ENCODE results near the gene SCUBE3. TPM values are rescaled to one million over a fixed set of nuclear protein-coding genes. Genes with fewer than 3 reads are reported as not detected.
A peak's percentile ranks its signal among the peaks of the same experiment; 100 is the strongest.

Gene SCUBE3
- under 1 TPM; 0.13 to 0.44 TPM for total RNA-seq
- long read RNA-seq, partial matches to known transcripts: 0 of 2 reads
- long read RNA-seq, other reads (novel, unspliced or antisense): 2 of 2 reads

DNA sequence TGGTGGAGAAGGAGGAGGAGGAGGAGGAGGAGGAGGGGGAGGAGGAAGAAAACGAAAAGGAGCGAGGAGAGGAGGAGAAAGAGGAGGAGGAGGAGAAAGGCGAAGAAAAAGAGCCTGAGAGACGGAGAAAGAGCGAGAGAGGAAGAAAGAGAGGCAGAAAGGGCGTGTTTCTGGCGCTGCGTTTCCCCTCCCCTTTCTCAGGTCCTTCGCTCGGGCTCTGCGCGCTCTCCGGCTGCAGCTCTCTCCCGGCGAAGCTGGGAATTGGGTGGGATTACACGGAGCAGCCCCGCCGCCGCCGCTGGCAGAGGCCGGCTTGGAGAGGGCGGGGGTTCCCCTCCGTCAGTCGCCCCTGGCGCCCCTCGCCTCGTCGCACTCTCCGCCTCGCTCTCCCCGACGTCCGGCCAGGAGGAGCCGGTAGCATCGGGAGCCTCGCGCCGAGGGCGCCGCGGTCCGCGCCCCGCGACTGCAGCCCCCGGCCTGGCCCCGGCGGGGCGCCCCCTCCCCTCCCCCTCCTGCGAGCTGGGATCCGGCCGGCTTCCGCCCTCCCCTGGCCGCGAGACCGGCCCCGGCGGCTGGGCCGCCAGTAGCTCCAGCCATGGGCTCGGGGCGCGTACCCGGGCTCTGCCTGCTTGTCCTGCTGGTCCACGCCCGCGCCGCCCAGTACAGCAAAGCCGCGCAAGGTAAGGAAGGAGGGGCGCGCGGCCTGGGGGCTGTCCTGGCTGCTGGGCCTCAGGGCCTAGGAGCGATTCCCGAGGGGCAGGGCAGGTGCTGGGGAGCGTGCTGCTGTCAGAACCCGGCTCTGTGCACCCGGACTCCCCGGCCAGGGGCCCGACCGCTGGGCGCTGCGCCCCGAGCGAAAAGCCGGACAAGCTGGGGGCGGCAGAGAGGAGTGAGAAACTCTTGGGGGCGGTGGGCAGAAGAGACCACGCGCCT is at the start of gene SCUBE3:
SCUBE3 (plus strand) TSS at position 133 of the 933 bp plus-strand sequence; CDS start at position 596, 463 bp downstream.
- intact Hi-C loops (cut with DNase I): no loop called here
- no peak for DNase-seq
- ATAC-seq: peak; percentile 57 to 60

DNA sequence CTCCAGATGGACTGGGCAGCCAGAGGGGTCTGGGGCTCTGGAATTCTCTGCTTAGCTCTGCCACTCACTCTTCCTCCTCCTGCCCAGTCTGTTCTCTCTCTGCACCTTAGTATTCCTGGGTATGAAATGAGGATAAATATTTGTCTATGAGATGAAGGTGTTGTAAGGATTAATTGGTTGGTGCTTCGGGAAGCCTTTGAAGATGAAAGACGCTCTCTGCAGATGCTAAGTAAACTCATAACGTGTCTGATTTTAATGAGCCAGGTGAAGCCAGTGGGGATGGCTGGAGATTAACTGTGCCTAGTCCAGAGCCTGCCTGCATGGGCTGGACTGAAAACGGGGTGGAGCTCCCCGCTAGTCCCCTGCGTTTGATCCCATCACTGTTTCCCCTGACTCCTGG is 49.5 kb upstream of the SCUBE3 start:
- DNase-seq (no peak), ATAC-seq (no peak)
- intact Hi-C loops (cut with DNase I): no loop called here

DNA sequence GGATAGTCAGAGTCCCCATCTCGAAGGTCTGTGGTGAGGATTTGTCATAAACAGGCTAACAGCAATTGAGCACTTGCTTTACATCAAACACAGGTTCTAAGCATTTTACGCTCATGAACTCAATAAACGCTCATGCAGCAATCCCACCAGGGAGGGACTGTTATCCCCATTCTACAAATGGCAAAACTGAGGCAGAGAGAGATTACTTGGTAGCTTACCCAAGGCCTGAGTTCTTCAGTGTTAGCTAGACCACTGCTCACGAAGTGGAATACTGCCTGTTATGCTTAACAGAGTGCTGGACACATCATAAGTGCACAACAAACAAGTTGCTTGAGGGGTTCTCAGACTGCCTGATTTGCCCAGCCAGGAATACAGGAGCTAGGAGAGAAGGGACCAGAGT is 48.9 kb upstream of the SCUBE3 start:
- ATAC-seq: no peak
- DNase-seq: no peak
- intact Hi-C loops (cut with DNase I): no loop called here

DNA sequence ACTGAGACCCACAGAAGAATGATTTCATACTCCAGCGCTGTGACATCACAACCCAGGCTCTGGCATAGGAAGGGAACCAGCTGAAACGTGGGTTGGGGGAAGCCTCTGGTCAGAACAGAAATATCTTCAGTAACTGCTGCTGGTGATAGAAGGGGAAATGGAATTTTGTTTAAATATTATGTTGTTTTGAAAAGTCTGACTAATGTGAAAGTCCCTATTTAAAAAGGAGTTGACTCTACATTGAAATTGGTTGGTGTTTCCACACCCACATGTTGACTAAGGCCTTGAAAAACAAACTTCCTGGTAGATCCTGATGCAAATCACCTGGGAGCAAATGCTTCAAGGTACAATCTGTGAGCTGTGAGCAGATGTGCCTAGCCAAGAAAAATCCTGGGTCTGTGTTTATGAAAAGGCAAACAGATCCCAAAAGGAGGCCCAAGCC is 48.1 kb upstream of the SCUBE3 start:
- ATAC-seq: no peak
- intact Hi-C loops (cut with DNase I): no loop called here
- no peak for DNase-seq

DNA sequence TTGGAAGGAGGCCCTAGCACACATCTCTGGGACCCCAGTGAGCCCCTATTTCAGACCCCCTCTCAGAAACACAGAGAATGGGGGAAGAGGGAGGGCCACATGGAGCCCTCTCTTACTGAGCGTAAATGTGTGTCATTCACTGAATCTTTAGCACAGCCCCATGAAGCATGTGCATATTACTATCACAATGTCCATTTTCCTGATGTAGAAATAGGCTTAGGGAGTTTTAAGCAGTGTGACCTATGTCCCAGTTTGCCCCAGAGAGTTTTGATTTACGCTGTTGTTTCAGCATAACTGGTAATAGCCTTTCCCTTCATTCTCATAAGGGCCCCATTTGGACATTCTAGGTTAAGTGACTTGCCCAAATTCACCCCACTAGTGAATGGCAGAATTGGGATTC is 47.6 kb upstream of the SCUBE3 start:
- DNase-seq (no peak), ATAC-seq (peak in 1 of 2 donors; percentile 24)
- intact Hi-C loops (cut with DNase I): no loop called here

DNA sequence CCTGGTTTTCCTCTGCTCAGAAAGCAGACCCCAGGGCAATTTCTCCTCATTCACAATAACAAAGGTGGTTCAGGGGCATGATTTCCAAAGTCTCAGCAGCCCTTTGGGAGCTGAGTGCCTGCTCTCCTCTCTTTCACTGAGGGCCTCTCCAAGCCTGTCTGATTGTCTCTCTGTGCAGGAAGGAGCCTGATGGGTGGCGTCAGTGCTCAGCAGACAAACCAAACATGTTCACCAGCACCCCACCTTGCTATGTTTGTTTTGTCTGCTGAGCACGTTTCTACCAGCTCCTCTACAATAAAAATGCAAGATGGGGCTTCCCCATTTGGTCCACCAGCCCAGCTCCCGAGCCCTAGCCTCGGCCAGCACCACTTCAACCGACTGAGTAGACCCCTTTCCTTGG is 47.2 kb upstream of the SCUBE3 start:
- no peak for DNase-seq
- no peak for ATAC-seq
- intact Hi-C loops (cut with DNase I): no loop called here

DNA sequence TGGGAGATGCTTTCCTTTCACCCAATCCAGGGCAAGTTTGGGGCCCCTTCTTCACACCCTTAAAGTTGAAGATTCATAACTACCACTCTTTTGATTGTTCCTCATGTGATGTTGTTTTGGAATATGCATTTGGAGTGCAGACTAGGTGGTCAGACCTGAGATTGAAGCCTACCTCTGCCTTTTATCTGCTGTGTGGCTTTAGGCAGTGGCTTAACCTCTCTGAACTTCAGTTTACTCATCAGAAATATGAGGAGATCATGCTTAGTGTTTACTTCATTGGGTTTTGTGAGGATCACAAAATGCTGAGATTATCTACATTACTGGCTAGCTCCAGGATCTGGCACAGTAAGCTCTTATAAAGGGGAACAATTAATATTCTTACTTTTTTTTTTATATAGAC is 46.3 kb upstream of the SCUBE3 start:
- ATAC-seq: no peak
- intact Hi-C loops (cut with DNase I): no loop called here
- no peak for DNase-seq

DNA sequence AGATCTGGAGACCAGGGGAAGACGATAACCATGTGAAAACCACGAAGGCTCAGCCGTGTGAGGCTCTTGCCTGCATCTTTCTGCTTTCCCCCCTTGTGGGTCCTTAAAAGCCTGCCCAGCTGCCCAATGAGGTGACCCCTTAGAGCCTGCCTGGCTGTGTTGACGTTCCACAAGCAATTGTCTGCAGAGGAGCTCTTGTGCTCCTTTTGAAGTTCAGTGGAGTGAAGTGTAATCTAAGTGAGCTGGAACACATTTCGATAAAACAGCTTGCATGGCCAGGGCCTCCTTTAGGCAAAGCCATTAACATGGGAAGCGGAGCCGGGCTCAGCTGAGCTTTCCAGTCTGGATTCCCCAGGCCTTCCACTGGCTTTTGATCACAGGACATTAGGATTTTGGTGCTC is 45.3 kb upstream of the SCUBE3 start:
- intact Hi-C loops (cut with DNase I): no loop called here
- DNase-seq: no peak
- peak in 1 of 2 donors; percentile 51 for ATAC-seq

DNA sequence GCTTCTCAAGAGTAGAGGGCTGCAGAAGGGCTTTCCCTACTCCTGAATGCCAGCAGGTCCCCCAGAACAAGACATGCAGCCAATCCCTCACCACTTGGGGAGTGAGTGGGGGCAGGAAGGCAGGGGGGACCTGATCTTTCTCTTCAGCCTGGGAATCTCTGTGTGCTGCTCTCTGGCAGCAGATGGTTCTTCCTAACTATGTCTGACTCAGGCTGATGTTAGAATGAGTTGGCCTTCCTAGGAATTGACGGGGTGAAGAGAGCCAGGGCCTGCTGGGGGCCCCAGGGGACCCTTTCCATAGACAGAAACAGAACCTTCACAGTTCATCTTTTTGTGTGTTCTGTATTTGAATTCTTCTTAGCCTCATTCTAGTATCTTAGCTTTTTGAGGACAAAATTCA is 43.6 kb upstream of the SCUBE3 start:
- intact Hi-C loops (cut with DNase I): no loop called here
- DNase-seq: no peak
- ATAC-seq: no peak

DNA sequence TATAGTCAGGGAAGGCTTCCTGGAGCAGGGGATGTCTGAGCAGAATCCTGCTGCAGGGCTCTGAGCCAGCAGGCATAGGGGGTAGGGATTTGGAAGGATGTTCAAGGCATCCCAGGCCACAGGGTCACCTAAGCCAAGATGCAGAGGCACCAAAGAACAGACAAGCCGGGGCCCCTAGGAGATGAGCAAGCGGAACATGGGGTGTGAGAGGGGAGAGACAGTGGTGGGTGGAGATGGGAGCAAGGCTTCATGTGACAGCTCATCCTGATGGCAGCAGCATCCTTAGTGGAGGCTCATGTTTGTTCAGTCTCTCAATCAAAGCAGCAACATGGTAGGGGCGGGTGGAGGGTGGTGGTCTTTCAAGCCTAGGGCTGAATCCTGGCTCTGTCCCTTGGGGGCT is 42.9 kb upstream of the SCUBE3 start:
- no peak for DNase-seq
- intact Hi-C loops (cut with DNase I): no loop called here

DNA sequence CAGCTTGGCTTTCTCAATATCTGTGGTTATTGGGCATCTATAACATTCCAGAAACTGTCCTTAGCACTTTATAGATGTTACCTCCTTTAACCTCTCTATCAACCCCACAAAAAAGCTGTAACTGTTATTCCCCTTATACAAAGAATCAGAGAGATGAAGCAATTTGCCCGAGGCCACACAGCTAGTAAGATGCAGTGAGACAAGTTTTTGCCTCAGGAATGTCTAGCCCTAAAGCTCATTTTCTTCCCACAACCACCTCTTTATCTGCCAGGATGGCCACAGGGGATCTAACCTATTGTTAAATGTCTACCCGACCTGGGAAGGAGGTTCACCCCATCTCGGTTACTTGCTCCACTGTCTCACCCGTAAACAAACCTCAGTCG is 40.7 kb upstream of the SCUBE3 start:
- no peak for DNase-seq
- intact Hi-C loops (cut with DNase I): no loop called here
- no peak for ATAC-seq

More for the DNA sequence above, 42.9 kb upstream of the SCUBE3 start:
- ATAC-seq: no peak

DNA sequence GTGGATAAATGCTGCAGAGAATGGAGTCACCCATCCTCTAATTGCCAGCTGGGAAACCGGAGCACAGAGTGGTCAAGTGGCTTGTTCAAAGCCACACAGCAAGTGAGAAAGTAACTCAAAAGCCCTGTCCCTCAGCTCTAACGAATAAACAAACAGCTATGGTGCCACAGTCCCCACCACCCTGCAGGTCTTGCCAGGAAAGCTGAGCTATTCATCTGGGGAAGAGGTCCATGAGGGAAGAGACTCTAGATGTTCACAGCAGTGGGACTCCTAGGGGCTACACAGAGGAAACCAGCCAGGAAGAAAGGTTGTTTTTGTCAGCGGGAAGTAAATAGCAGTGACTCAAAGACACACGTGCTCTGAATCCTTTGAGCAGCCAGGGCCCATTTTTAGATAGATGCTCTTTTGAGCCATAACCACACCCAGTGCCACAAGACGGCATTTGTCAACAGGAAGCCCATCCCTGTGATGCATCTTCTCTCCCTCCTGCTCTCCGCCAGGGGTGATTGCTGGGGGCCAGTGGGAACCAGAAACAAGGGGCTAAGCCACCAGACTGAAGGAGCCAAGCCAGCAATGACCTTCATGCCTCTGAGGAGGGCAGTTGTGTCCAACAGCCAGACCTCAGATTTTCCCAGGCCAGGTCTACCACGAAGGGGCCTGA is 40.2 kb upstream of the SCUBE3 start:
- no peak for ATAC-seq
- intact Hi-C loops (cut with DNase I): no loop called here

DNA sequence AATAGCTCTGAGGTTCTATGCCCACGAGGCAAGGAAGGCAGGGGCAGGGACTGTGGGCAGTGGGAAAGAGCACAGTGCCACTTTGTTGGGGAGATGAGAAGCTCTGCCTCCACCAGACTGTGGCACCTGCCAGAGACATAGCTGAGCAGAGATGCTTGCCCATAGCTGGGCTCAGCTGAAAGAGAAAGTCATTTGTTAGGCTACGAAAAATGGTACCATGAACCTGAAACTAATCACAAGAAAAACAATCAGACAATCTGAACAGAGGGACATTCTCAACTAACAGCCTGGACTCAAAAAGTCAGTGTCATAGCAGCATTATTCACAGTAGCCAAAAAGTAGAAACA is 39.7 kb upstream of the SCUBE3 start:
- no peak for ATAC-seq
- intact Hi-C loops (cut with DNase I): no loop called here

More for the DNA sequence above, 40.2 kb upstream of the SCUBE3 start:
- DNase-seq: no peak

DNA sequence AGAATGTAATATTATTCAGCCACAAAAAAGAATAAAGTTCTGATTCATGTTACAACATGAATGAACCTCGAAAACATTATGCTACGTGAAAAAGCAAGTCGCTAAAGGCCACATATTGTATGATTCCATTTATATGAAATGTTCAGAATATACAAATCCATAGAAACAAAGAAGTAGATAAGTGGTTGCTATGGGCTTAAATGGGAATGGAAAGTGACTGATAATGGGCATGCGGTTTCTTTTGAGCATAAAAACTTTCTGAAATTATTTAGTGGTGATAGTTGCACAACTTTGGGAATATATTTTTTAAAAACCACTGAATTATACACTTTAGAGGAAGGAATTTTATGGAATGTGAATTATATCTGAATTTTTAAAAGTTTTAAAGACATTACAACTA is 39.3 kb upstream of the SCUBE3 start:
- DNase-seq: no peak
- no peak for ATAC-seq
- intact Hi-C loops (cut with DNase I): no loop called here

More for the DNA sequence above, 39.7 kb upstream of the SCUBE3 start:
- DNase-seq: no peak

DNA sequence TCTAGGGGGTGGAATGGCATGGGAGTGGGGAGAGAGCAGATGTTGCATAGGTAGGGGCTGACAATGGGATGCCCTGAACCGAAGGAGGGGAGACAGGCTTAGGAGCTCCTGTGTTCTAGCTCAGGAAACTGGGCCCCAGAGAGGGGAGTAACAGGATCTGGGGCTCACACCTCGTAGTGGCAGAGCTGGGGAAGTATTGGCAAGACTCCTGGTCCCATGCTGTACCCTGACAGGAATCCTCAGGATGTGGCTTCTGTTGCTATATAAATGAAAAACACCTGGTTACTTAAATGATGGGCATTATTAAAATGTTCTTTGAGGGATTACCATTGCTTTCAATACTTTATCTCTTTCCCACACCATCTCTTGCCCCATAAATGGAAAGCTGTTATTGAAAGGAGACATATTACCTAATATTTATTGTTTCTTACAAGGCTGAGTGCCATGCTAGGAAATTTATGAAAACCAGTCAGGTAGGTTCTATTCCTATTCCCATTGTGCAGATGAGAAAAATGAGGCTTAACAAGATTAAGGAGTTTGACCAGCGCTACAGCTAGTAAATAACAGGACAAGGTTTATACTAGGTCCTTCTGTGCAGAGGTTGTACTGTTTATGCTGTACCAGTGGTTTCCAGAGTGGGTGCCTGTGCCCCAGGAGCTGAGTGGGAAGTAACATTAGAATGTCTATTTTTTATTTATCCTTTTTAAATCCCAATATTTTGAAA is 37.3 kb upstream of the SCUBE3 start:
- DNase-seq (no peak), ATAC-seq (no peak)
- intact Hi-C loops (cut with DNase I): no loop called here

DNA sequence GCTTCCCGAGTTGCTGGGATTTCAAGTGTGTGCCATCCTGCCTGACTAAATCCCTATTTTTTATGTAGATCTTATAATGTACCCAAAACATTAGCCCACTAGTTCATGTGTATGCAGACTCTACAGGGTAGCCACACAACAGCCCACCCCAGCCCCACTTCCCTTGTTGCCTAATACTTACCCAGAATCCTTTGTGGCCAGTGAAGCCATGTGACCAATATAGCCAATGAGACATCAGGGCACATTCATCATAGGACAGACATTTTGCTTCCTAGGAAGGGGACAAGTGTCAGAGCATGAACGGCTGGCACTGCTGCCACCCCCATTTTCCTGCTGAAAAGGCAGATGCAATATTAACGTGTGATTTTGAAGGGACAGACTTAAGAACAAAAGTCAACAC is 36.6 kb upstream of the SCUBE3 start:
- DNase-seq: no peak
- intact Hi-C loops (cut with DNase I): no loop called here
- ATAC-seq: no peak

DNA sequence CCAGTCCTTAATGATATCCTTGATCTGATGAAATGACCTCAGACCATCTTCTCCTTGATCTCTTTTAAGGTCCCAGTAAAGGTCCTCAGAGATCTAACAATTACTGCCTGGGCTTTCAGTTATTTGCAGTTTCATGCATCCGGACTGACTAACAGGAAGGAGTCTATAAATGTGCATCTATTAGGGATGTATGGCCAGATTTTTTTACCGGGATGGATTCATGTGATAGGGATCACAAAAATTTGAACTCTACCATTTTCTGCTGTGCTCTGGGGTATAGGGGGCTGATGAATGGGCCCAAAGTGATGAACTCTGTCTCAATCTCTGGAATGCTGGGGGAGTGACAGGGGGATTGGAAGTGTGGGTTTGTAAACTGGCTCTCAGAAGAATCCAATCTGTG is 36.2 kb upstream of the SCUBE3 start:
- intact Hi-C loops (cut with DNase I): no loop called here
- ATAC-seq (no peak), DNase-seq (no peak)

DNA sequence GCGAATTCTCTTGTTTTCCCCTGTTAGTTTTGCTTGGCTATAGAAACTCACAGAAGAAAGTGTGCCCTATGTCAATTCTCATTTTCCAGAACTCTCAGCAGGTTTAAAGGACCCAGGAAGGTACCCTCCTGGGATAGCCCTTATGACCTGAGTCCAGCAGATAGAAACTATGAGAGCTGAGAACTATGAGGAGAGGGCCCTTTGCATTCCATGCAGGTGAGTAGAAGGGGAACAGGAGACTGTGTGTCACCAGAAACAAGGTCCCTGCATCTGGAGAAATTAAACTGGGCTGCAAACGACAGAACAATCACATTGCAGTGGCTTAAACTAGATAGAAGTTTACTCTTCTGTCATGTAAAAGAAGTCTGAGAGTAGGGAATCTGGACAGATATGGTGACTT is 35.7 kb upstream of the SCUBE3 start:
- ATAC-seq (no peak), DNase-seq (no peak)
- intact Hi-C loops (cut with DNase I): no loop called here

DNA sequence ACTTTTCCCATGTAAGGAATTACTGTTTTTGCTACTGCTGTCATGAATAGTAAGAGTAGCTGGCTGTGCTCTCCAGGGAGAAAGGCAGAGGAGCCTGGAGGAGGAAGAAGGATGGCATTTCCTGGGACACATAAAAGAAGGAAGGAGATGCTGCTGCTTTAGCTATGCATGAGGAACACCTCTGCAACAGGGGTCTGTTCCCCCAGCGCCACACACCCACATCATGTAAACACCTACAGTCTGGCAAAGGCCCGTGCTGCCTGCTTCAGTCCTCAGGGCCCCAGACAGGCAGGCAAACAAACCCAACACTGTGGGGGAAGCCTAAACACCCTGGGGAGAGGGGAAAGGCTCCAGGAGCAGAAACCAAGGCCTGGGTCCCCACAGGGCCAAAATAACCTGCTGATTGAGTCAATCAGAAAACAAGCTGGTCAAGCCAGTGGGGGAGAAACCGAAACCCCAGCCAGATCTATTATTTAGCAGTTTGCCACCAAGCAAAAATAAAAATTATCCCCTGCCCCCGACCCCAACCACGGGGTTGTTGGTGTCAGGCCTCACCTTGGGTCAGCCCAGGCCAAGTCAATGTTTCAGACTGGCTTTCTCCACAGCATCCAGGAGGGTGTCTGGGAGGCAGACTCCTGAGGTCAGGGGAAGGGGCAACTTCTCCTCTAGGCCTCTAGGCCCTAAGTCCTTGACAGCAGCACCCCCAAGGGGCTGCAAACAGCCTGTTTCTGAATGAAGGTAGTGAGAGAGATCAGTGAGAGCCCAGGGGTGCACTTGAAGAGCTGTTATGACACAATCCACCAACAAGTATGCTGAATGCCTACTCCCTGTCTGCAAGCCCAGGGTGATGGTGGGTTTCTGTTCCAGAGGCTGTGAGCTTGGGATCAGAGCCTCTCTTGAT is 34.6 kb upstream of the SCUBE3 start:
- intact Hi-C loops (cut with DNase I): no loop called here
- ATAC-seq (no peak), DNase-seq (no peak)

Measured in left cardiac atrium (tissue), 4 donors.